DND-41 (cell line): ENCODE results near the gene ACAP1.

Source experiments
- CTCF ChIP-seq: IDR thresholded peaks from 2 replicates; pipeline ENCODE4 v1.5.1; 2012; ENCODE audit warnings: borderline replicate concordance, low read length, moderate library complexity, mild to moderate bottlenecking; ENCODE audit not compliant: poor library complexity, severe bottlenecking; ENCODE audit errors: extremely low read depth
- EZH2 ChIP-seq: IDR thresholded peaks from 3 replicates; pipeline ENCODE4 v1.6.1; 2012; ENCODE audit warnings: borderline replicate concordance, low read depth, mild to moderate bottlenecking, moderate library complexity, low read length, inconsistent platforms; ENCODE audit not compliant: severe bottlenecking

- TF ChIP-seq CTCF: peak; percentile 23
- no peak for TF ChIP-seq EZH2
These were observed 28.4 kb upstream of the ACAP1 start for GRCh38 chr17:7307686-7308624.
